HG02973 (cell line): ENCODE data around the gene NRCAM.

Source experiments
- ATAC-seq: cut with Tn5 transposase; IDR thresholded peaks from one replicate; pipeline ENCODE4 v1.9.1; 2021; ENCODE audit warnings: moderate library complexity; ENCODE audit not compliant: unreplicated experiment

The NRCAM gene

GRCh38 chr7:108181073-108181985, 274.9 kb downstream of the NRCAM start:
- peak; percentile 53 for ATAC-seq

- no peak for ATAC-seq
Observed at GRCh38 chr7:108178398-108178797, 277.8 kb downstream of the NRCAM start.

- no peak for ATAC-seq
Observed at GRCh38 chr7:108171164-108171563, 285.1 kb downstream of the NRCAM start.

GRCh38 chr7:108170251-108170650, 286.0 kb downstream of the NRCAM start:
- no peak for ATAC-seq

- no peak for ATAC-seq
Observed at GRCh38 chr7:108167460-108167859, 288.8 kb downstream of the NRCAM start.

GRCh38 chr7:108166687-108167086, 289.5 kb downstream of the NRCAM start:
- no peak for ATAC-seq

GRCh38 chr7:108165723-108166122, 290.5 kb downstream of the NRCAM start:
- no peak for ATAC-seq

- no peak for ATAC-seq
Observed at GRCh38 chr7:108164946-108165345, 291.3 kb downstream of the NRCAM start.

- no peak for ATAC-seq
Observed at GRCh38 chr7:108164342-108164741, 291.9 kb downstream of the NRCAM start.

GRCh38 chr7:108158776-108159175, 297.5 kb downstream of the NRCAM start:
- ATAC-seq = no peak

GRCh38 chr7:108157606-108158335, 298.5 kb downstream of the NRCAM start:
- no peak for ATAC-seq

- ATAC-seq = no peak
Observed at GRCh38 chr7:108156897-108157605, 299.2 kb downstream of the NRCAM start.

- no peak for ATAC-seq
Observed at GRCh38 chr7:108152198-108152597, 304.0 kb downstream of the NRCAM start.

GRCh38 chr7:108149908-108150307, 306.3 kb downstream of the NRCAM start:
- ATAC-seq = no peak

GRCh38 chr7:108149119-108149518, 307.1 kb downstream of the NRCAM start:
- no peak for ATAC-seq

GRCh38 chr7:108147031-108147563, 309.1 kb downstream of the NRCAM start:
- no peak for ATAC-seq

GRCh38 chr7:108146070-108146842, 310.0 kb downstream of the NRCAM start:
- ATAC-seq = no peak

- no peak for ATAC-seq
Observed at GRCh38 chr7:108145401-108145800, 310.8 kb downstream of the NRCAM start.

GRCh38 chr7:108144931-108145330, 311.3 kb downstream of the NRCAM start:
- ATAC-seq = no peak

- no peak for ATAC-seq
Observed at GRCh38 chr7:108143658-108144420, 312.4 kb downstream of the NRCAM start.
